ENCODE results near the gene SLC24A2. TPM values are rescaled to one million over a fixed set of nuclear protein-coding genes. Genes with fewer than 3 reads are reported as not detected.
"Not testable (repeated sequence)": the region's sequence is repeated elsewhere in the genome, so short reads cannot be mapped to it uniquely, and the experiment has no call there.

Gene SLC24A2
- total RNA-seq (2012; rRNA removed) = under 0.01 and 0.44 TPM in 2 replicates

DNA sequence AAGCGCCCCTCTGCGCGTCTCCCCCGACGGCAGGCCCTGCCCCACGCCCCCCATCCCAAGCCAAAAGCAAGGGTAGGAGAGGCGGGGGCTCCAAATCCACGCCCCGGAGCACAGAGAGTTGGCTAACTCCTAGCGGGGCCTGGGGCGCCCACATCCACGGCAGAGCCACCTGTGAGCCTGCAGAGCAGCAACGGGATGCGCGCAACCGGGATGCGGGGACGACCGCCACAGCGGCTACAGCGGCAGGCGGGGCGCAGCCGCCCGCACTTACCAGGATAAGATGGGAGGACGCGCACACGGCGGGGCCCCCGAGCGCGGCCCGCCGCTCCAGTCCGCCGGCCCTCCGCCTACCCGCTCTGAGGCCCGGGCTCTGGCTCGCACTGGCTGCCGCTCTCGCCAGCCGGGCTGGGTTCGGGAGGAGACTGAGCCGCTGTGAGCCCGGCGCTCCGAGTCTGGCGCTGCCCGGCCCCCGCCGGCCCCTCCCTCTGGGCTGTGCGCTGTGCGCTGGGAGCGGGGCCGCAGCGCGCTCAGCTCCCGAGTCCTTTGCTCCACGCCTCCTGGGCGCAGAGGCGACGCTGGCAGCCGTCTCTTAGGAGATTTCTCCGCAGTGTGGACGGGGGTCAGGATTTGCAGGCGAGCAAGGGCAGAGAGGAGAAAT is at the start of gene SLC24A2:
SLC24A2 (minus strand) TSS at position 424 of the 658 bp plus-strand sequence.
- H3K4me2 ChIP-seq (ENCODE audit: low read length) = peak within 1 kb of the TSS; percentile 20
- no peaks in the 10 kb centered on the region for H3K9me3 ChIP-seq (replicated peaks; ENCODE audit: low read length)
- H3K4me1 ChIP-seq (ENCODE audit: control insufficient read depth, insufficient read depth, low read length) = no peaks in the 10 kb centered on the region
- H3K27me3 ChIP-seq (ENCODE audit: control insufficient read depth, insufficient read depth, low read length) = peaks cover 40% of the 10 kb centered on the region
- no peak within 1 kb of the TSS for H3K9ac ChIP-seq (ENCODE audit: low read depth, low read length)
- H3K36me3 ChIP-seq (ENCODE audit: insufficient read depth, low read length) = no peaks in the 10 kb centered on the region
- H3K4me3 ChIP-seq (ENCODE audit: low read length) = peak within 1 kb of the TSS; percentile 39

DNA sequence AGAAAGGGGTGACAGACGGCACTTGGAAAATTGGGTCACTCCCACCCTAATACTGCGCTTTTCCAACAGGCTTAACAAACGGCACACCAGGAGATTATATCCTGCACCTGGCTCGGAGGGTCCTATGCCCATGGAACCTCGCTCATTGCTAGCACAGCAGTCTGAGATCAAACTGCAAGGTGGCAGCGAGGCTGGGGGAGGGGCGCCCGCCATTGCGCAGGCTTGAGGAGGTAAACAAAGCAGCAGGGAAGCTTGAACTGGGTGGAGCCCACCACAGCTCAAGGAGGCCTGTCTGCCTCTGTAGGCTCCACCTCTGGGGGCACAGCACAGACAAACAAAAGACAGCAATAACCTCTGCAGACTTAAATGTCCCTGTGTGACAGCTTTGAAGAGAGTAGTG is 44.5 kb upstream of the SLC24A2 start:
- H3K36me3 ChIP-seq (ENCODE audit: insufficient read depth, low read length); H3K9me3 ChIP-seq (replicated peaks; ENCODE audit: low read length); H3K4me2 ChIP-seq (ENCODE audit: low read length); H3K4me3 ChIP-seq (ENCODE audit: low read length); H3K9ac ChIP-seq (ENCODE audit: low read depth, low read length); H3K27me3 ChIP-seq (ENCODE audit: control insufficient read depth, insufficient read depth, low read length); H3K4me1 ChIP-seq (ENCODE audit: control insufficient read depth, insufficient read depth, low read length): not testable (repeated sequence)

DNA sequence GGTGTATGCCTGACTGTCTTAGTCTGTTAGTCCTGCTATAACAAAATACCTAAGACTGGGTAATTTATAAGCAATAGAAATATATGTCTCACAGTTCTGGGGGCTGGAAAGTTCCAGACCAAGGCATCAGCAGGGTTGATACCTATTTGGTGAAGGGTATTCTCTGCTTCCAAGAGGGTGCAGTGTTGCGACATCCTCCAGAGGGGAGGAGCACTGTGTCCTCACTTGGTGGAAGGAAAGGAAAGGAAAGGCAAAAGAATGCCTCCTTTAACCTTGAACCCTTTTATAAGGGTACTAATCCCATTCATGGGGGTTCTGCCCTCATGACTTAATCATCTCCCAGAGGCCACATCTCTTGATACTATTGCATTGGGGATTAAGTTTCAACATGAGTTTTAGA is 42.0 kb upstream of the SLC24A2 start:
- Histone ChIP-seq H3K36me3 (ENCODE audit: insufficient read depth, low read length) (no peaks in the 10 kb centered on the region), H3K9me3 (replicated peaks; ENCODE audit: low read length) (no peaks in the 10 kb centered on the region), H3K27me3 (ENCODE audit: control insufficient read depth, insufficient read depth, low read length) (no peaks in the 10 kb centered on the region), H3K4me1 (ENCODE audit: control insufficient read depth, insufficient read depth, low read length) (no peaks in the 10 kb centered on the region), H3K9ac (ENCODE audit: low read depth, low read length) (no peak overlapping the region), H3K4me2 (ENCODE audit: low read length) (no peak overlapping the region), H3K4me3 (ENCODE audit: low read length) (no peak overlapping the region)

- H3K4me3 ChIP-seq (ENCODE audit: low read length) = no peak overlapping the region
- H3K36me3 ChIP-seq (ENCODE audit: insufficient read depth, low read length) = no peaks in the 10 kb centered on the region
- no peak overlapping the region for H3K9ac ChIP-seq (ENCODE audit: low read depth, low read length)
- no peaks in the 10 kb centered on the region for H3K9me3 ChIP-seq (replicated peaks; ENCODE audit: low read length)
- no peaks in the 10 kb centered on the region for H3K27me3 ChIP-seq (ENCODE audit: control insufficient read depth, insufficient read depth, low read length)
- H3K4me1 ChIP-seq (ENCODE audit: control insufficient read depth, insufficient read depth, low read length) = no peaks in the 10 kb centered on the region
- no peak overlapping the region for H3K4me2 ChIP-seq (ENCODE audit: low read length)
These were observed 39.8 kb upstream of the SLC24A2 start for GRCh38 chr9:19828576-19829109.

DNA sequence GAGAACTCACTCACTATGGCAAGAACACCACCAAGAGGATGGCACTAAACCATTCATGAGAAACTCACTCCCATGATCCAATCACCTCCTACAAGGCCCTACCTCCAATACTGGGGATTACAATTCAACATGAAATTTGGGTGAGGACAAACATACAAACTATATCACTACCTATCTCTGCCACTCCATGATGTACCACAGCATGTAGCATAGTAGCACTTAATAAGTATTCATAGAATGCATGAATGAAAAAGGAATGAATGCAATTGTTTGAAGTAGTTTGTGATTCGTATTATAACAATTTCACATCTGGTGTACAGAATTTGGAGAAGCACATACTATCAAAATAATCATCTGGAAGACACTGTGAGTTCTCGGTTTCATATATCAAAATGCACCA is 27.9 kb upstream of the SLC24A2 start:
- H3K9ac ChIP-seq (ENCODE audit: low read depth, low read length) = no peak overlapping the region
- H3K9me3 ChIP-seq (replicated peaks; ENCODE audit: low read length) = peaks cover 6% of the 10 kb centered on the region
- no peaks in the 10 kb centered on the region for H3K4me1 ChIP-seq (ENCODE audit: control insufficient read depth, insufficient read depth, low read length)
- no peak overlapping the region for H3K4me2 ChIP-seq (ENCODE audit: low read length)
- H3K27me3 ChIP-seq (ENCODE audit: control insufficient read depth, insufficient read depth, low read length) = no peaks in the 10 kb centered on the region
- H3K4me3 ChIP-seq (ENCODE audit: low read length) = no peak overlapping the region
- H3K36me3 ChIP-seq (ENCODE audit: insufficient read depth, low read length) = no peaks in the 10 kb centered on the region

DNA sequence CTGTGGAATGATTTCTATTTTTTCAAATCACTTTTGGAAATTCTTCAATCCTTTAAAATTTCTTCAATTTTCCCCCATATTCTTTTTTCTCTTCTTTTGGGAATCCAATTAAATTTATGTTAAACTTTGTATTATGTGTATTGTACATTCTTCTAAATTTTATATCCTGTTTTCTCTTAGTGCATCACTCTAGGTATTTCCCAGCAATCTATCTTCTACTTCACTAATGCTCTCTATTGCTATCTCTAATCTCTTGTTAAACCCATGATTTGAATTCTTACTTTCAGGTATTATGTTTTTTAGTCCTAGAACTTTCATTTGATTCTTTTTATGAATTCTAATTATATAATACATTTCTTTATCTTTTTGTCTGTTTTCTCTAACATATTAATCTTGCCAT is 23.4 kb upstream of the SLC24A2 start:
- H3K4me3 ChIP-seq (ENCODE audit: low read length) = no peak overlapping the region
- no peaks in the 10 kb centered on the region for H3K4me1 ChIP-seq (ENCODE audit: control insufficient read depth, insufficient read depth, low read length)
- no peak overlapping the region for H3K9ac ChIP-seq (ENCODE audit: low read depth, low read length)
- H3K9me3 ChIP-seq (replicated peaks; ENCODE audit: low read length) = peaks cover 6% of the 10 kb centered on the region
- no peaks in the 10 kb centered on the region for H3K36me3 ChIP-seq (ENCODE audit: insufficient read depth, low read length)
- no peaks in the 10 kb centered on the region for H3K27me3 ChIP-seq (ENCODE audit: control insufficient read depth, insufficient read depth, low read length)
- no peak overlapping the region for H3K4me2 ChIP-seq (ENCODE audit: low read length)

DNA sequence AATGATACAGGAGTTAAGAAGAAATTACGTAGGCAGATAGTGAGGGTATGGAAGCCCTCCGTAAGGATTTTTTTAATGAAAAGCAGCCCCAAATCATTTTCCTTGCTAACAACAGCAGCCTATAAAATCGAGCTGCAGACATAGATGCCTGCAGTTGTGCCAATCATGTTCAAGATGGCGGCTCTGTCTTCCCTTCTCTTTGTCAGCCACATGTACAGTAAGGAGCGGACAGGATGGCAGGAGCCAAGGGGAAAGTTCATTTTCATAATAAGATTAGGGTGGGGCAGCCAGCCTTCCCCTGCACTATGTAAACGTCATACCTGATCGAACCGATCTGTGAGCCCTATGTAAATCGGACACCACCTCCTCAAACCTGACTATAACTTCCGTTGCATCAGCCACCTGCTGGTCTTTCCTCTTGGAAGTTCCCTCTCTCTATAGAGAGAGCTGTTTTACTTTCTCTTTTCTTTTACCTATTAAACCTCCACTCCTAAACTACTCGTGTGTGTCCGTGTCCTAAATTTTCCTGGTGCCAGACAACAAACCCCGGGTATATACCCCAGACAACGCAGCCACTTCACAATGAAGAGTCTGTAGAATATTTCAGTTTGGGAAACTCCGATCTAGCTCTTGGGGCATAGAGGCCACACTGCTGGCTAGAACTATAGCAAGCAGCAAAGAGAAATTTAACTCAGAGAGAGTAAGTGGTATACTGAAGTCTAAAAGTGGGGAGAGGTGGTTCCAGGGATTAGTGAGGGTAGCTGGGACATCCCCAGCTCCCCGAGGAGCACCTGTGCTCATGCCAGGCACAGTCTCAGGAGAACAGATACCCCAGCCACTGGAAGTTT is 20.8 kb upstream of the SLC24A2 start:
- no peak overlapping the region for H3K9ac ChIP-seq (ENCODE audit: low read depth, low read length)
- H3K9me3 ChIP-seq (replicated peaks; ENCODE audit: low read length) = no peaks in the 10 kb centered on the region
- H3K4me3 ChIP-seq (ENCODE audit: low read length) = no peak overlapping the region
- no peaks in the 10 kb centered on the region for H3K36me3 ChIP-seq (ENCODE audit: insufficient read depth, low read length)
- peaks cover 7% of the 10 kb centered on the region for H3K27me3 ChIP-seq (ENCODE audit: control insufficient read depth, insufficient read depth, low read length)
- no peaks in the 10 kb centered on the region for H3K4me1 ChIP-seq (ENCODE audit: control insufficient read depth, insufficient read depth, low read length)
- H3K4me2 ChIP-seq (ENCODE audit: low read length) = no peak overlapping the region

GRCh38 chr9:19807182-19807892 is 18.5 kb upstream of the SLC24A2 start:
- Histone ChIP-seq H3K4me2 (ENCODE audit: low read length) (no peak overlapping the region), H3K9me3 (replicated peaks; ENCODE audit: low read length) (no peaks in the 10 kb centered on the region), H3K4me3 (ENCODE audit: low read length) (no peak overlapping the region), H3K36me3 (ENCODE audit: insufficient read depth, low read length) (no peaks in the 10 kb centered on the region), H3K27me3 (ENCODE audit: control insufficient read depth, insufficient read depth, low read length) (peaks cover 7% of the 10 kb centered on the region), H3K9ac (ENCODE audit: low read depth, low read length) (no peak overlapping the region), H3K4me1 (ENCODE audit: control insufficient read depth, insufficient read depth, low read length) (no peaks in the 10 kb centered on the region)

DNA sequence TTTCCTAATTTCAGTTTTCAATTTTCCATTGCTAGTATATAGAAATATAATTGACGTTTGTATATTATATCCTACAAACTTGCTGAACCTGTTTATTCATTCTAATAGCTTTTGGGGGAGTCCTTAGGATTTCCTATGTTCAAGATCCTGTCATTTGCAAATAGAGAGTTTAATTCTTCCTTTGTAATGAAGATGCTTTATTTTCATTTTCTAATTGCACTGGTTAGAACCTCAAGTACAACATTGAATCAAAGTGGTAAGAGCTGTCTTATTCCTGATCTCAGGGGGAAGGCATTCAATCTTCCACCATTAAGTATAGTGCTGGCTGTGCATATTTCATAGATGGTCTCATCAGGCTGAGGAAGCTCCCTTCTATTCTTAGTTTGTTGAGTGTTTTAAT is 15.6 kb upstream of the SLC24A2 start:
- no peak overlapping the region for H3K4me2 ChIP-seq (ENCODE audit: low read length)

DNA sequence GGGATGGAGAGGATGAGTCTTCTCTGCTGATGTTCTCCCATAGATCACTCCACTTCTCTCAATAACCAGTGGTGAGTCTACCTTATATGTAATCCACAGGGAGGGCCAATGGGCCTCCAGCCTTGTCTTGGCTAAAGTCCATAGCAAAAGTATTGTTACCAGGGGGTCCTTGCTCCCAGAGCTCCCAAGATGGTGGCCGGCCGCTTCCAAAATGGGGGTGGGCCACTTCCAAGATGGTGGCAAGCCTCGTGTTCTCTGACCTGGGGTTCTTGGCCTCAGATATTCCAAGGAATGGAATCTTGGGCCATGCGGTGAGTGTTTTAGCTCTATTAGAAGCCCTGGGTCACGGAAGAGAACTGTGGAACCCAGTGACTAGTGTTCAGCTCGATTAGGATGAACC is 12.0 kb upstream of the SLC24A2 start:
- H3K4me3 ChIP-seq (ENCODE audit: low read length) = no peak overlapping the region

More for the DNA sequence above, 15.6 kb upstream of the SLC24A2 start:
- H3K4me1 ChIP-seq (ENCODE audit: control insufficient read depth, insufficient read depth, low read length) = no peaks in the 10 kb centered on the region
- H3K9me3 ChIP-seq (replicated peaks; ENCODE audit: low read length) = no peaks in the 10 kb centered on the region
- no peak overlapping the region for H3K9ac ChIP-seq (ENCODE audit: low read depth, low read length)
- H3K27me3 ChIP-seq (ENCODE audit: control insufficient read depth, insufficient read depth, low read length) = peaks cover 8% of the 10 kb centered on the region
- H3K4me3 ChIP-seq (ENCODE audit: low read length) = no peak overlapping the region
- H3K36me3 ChIP-seq (ENCODE audit: insufficient read depth, low read length) = no peaks in the 10 kb centered on the region

DNA sequence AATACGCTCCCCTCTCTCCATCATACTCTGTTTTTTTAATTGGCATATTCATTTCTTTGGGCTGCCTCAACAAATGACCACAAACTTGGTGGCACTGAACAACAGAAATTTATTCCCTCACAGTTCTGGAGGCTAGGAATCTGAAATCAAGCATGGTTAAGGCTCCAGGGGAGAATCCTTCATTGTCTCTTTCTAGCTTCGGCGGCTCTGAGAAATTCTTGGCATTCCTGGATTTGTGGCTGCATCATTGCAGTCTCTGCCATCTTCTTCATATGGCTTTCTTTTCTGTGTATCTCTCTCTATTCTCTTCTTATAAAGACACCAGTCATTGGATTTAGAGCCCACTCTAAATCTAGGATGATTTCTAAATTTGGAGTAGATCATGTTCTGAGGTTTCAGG is 10.9 kb upstream of the SLC24A2 start:
- Histone ChIP-seq H3K27me3 (ENCODE audit: control insufficient read depth, insufficient read depth, low read length) (peaks cover 13% of the 10 kb centered on the region), H3K36me3 (ENCODE audit: insufficient read depth, low read length) (no peaks in the 10 kb centered on the region), H3K4me1 (ENCODE audit: control insufficient read depth, insufficient read depth, low read length) (no peaks in the 10 kb centered on the region), H3K4me2 (ENCODE audit: low read length) (no peak overlapping the region), H3K9me3 (replicated peaks; ENCODE audit: low read length) (no peaks in the 10 kb centered on the region), H3K9ac (ENCODE audit: low read depth, low read length) (no peak overlapping the region), H3K4me3 (ENCODE audit: low read length) (no peak overlapping the region)

More for the DNA sequence above, 12.0 kb upstream of the SLC24A2 start:
- Histone ChIP-seq H3K4me1 (ENCODE audit: control insufficient read depth, insufficient read depth, low read length) (no peaks in the 10 kb centered on the region), H3K27me3 (ENCODE audit: control insufficient read depth, insufficient read depth, low read length) (peaks cover 13% of the 10 kb centered on the region), H3K36me3 (ENCODE audit: insufficient read depth, low read length) (no peaks in the 10 kb centered on the region), H3K4me2 (ENCODE audit: low read length) (no peak overlapping the region), H3K9me3 (replicated peaks; ENCODE audit: low read length) (no peaks in the 10 kb centered on the region), H3K9ac (ENCODE audit: low read depth, low read length) (no peak overlapping the region)

Data from skeletal muscle satellite cell (primary cell).